Ovary (tissue), 9 donors: ENCODE results near the gene ATG16L2. TPM values are rescaled to one million over a fixed set of nuclear protein-coding genes. Genes with fewer than 3 reads are reported as not detected.

ENCODE experiments used
- DNase-seq, 5 donors: peaks; one replicate each; pipeline ENCODE4 v3.0.0-alpha.2; 2019 to 2020
- H3K27ac ChIP-seq, 2 donors: fragments of 200-600 bp; one replicate each; pipeline versions ENCODE4 v1.5.1 to v1.8.0; 2019 to 2022
- H3K27me3 ChIP-seq: fragments of 200-600 bp; one replicate; pipeline ENCODE4 v1.8.0; 2022
- H3K36me3 ChIP-seq: fragments of 200-600 bp; sonication (generic); one replicate; pipeline ENCODE4 v1.5.1; 2019
- H3K4me1 ChIP-seq: one replicate; pipeline ENCODE4 v1.8.1; 2013; ENCODE audit warnings: mild to moderate bottlenecking, moderate library complexity; ENCODE audit not compliant: insufficient read depth
- H3K4me3 ChIP-seq: fragments of 200-600 bp; sonication (generic); one replicate; pipeline ENCODE4 v1.5.1; 2017
- H3K9me3 ChIP-seq, 2 donors: fragments of 200-600 bp in 1 of 2; sonication (generic) in 1 of 2; one replicate each; pipeline versions ENCODE4 v1.5.1 to v1.8.1; 2013 to 2019; ENCODE audit warnings: mild to moderate bottlenecking in 1 of 2, moderate library complexity in 1 of 2
- EP300 ChIP-seq: sonication (generic); formaldehyde crosslinking; IDR thresholded peaks from one replicate; pipeline ENCODE4 v1.6.1; 2017; ENCODE audit warnings: antibody characterized with exemption
- POLR2A ChIP-seq: fragments of 450-650 bp; IDR thresholded peaks from one replicate; pipeline ENCODE4 v1.6.1; 2017; ENCODE audit warnings: antibody characterized with exemption, mild to moderate bottlenecking, moderate library complexity
- WGBS, 3 donors: extraction: QIAGEN DNeasy Blood & Tissue Kit in 1 of 3; methylation state at CpG; one replicate each; pipeline versions ENCODE4 v1.1.5 to v1.1.7; 2013 to 2017; 5-methylcytosine and 5-hydroxymethylcytosine counted together
- intact Hi-C, 4 donors: fragments of 100-400 bp; cut with DNase I; formaldehyde crosslinking; loops; one replicate each; pipeline versions ENCODE4 v1.11.0 to v1.15.1; 2022 to 2023
- polyA plus RNA-seq, 2 donors: library from polyadenylated mRNA; stranded (reverse); fragments of 200-250 nt in 1 of 2; fragments of 350-450 nt in 1 of 2; fragmentation: Illumina TruSeq in 1 of 2; extraction: RNeasy Lipid Tissue Mini Kit (QIAGEN cat#74804) in 1 of 2; gene quantifications; one replicate each; pipeline ENCODE4 v1.2.3, GENCODE V29; 2013 to 2014
- total RNA-seq, 7 donors: library from RNA; depleted of rRNA in 2 of 7; stranded (reverse); fragments of >200 nt in 2 of 7; fragmentation: NEBNext Ultra II Directional in 3 of 7; extraction: Animal tissue kit (Norgen Biotek cat#: 25700) in 3 of 7; gene quantifications; one replicate each; pipeline versions ENCODE4 v1.1.0 to v1.2.4, GENCODE V29; 2016 to 2023
- TF ChIP-seq, protein P1 (sequence below), 3 donors: fragments of 450-650 bp in 2 of 3; fragments of 200-600 bp in 1 of 3; IDR thresholded peaks; one replicate each; pipeline versions ENCODE4 v1.5.1 to v1.8.0; 2016 to 2022; ENCODE audit warnings: antibody characterized with exemption in 3 of 3, mild to moderate bottlenecking in 1 of 3
- donor health status: DM: no; HTN: no; CAD: no; lungs with moderate emphysema.
- donor health status: DM: no; HTN: no; CAD: no.
- donor health status: Bipolar disorder and iron deficiency.
- donor health status: DM: yes; HTN: yes; CAD: no.
- donor health status: DM: no; HTN: no; CAD: no.
- donor health status: DM: yes; HTN: yes; CAD: no.

The ATG16L2 gene
- total and polyA plus RNA-seq, 9 donors = 21.8 to 42.3 (median 30.3) TPM

- no peaks in the 10 kb centered on the region for H3K27me3 ChIP-seq
- no peaks in the 10 kb centered on the region for H3K9me3 ChIP-seq
- WGBS, 3 donors = 41 to 62% (median 50%) methylated on average over 4 of the region's 4 CpGs
- intact Hi-C loops = no loop called here
- no peaks in the 10 kb centered on the region for H3K36me3 ChIP-seq
- DNase-seq = no peak
- peaks cover 3% of the 10 kb centered on the region for H3K4me1 ChIP-seq
- H3K27ac ChIP-seq = no peak overlapping the region
- no peak for TF ChIP-seq POLR2A
- TF ChIP-seq, protein P1, sequence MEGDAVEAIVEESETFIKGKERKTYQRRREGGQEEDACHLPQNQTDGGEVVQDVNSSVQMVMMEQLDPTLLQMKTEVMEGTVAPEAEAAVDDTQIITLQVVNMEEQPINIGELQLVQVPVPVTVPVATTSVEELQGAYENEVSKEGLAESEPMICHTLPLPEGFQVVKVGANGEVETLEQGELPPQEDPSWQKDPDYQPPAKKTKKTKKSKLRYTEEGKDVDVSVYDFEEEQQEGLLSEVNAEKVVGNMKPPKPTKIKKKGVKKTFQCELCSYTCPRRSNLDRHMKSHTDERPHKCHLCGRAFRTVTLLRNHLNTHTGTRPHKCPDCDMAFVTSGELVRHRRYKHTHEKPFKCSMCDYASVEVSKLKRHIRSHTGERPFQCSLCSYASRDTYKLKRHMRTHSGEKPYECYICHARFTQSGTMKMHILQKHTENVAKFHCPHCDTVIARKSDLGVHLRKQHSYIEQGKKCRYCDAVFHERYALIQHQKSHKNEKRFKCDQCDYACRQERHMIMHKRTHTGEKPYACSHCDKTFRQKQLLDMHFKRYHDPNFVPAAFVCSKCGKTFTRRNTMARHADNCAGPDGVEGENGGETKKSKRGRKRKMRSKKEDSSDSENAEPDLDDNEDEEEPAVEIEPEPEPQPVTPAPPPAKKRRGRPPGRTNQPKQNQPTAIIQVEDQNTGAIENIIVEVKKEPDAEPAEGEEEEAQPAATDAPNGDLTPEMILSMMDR (IDR thresholded peaks at IDR 0.05) = no peak
- TF ChIP-seq EP300 = no peak
- H3K4me3 ChIP-seq = no peak overlapping the region
Measured at GRCh38 chr11:72771507-72771906, 42.7 kb upstream of the ATG16L2 start.

DNA sequence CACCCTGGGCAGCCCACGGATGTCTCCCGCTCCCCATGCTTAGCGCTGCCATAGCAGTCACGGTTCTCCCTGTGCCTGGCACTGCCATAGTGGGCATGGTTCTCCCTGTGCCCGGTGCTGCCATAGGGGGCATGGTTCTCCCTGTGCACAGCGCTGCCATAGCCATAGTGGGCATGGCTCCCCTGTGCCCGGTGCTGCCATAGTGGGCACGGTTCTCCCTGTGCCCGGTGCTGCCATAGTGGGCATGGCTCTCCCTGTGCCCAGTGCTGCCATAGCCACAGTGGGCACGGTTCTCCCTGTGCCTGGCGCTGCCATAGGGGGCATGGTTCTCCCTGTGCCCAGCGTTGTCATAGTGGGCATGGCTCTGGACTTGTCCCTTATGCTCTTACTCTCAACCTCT is 42.2 kb upstream of the ATG16L2 start:
- WGBS, 3 donors = 87 to 92% (median 91%) methylated on average over 12 of the region's 12 CpGs
- no peak overlapping the region for H3K27ac ChIP-seq

GRCh38 chr11:72773291-72773690 is 40.9 kb upstream of the ATG16L2 start:
- intact Hi-C loops = no loop called here
- 6 to 16% (median 16%) methylated on average over 5 of the region's 5 CpGs for WGBS, 3 donors
- DNase-seq = peak; percentile 62 to 74 (median 67)
- TF ChIP-seq POLR2A = no peak
- TF ChIP-seq EP300 = no peak
- TF ChIP-seq, protein P1 (IDR thresholded peaks at IDR 0.05) = no peak
- Histone ChIP-seq H3K4me3 (no peak overlapping the region), H3K27me3 (no peaks in the 10 kb centered on the region), H3K36me3 (no peaks in the 10 kb centered on the region), H3K4me1 (peaks cover 3% of the 10 kb centered on the region), H3K27ac (no peak overlapping the region), H3K9me3 (no peaks in the 10 kb centered on the region)

More for the DNA sequence above, 42.2 kb upstream of the ATG16L2 start:
- no peaks in the 10 kb centered on the region for H3K9me3 ChIP-seq
- H3K27me3 ChIP-seq = no peaks in the 10 kb centered on the region
- peaks cover 3% of the 10 kb centered on the region for H3K4me1 ChIP-seq
- TF ChIP-seq EP300 (no peak), POLR2A (no peak)
- TF ChIP-seq, protein P1 (IDR thresholded peaks at IDR 0.05) = no peak
- DNase-seq = no peak
- no peaks in the 10 kb centered on the region for H3K36me3 ChIP-seq
- intact Hi-C loops = no loop called here
- H3K4me3 ChIP-seq = no peak overlapping the region

DNA sequence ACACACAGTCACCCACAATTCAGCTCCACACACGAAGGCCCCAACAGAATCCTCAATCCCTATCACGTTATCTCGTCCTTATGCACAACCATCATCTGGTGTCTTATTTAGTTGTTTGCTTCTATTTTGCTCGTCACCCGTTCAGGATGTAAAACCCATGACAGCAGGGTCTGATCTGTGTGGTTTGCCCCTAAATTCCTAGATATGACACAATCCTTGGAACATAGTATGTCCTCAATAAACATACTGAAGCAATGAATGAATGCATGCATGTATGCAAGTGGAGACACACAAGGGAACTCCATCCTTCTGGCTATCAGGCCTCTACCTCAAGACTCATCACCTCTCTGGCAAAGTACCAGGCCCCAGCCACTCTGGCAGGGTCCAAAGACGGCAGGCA is 40.5 kb upstream of the ATG16L2 start:
- TF ChIP-seq, protein P1 (IDR thresholded peaks at IDR 0.05) = no peak
- TF ChIP-seq EP300 = no peak
- no peak overlapping the region for H3K4me3 ChIP-seq
- H3K9me3 ChIP-seq = no peaks in the 10 kb centered on the region
- intact Hi-C loops = no loop called here
- no peaks in the 10 kb centered on the region for H3K27me3 ChIP-seq
- peaks cover 3% of the 10 kb centered on the region for H3K4me1 ChIP-seq
- 55 to 66% (median 63%) methylated on average over 6 of the region's 6 CpGs for WGBS, 3 donors
- no peaks in the 10 kb centered on the region for H3K36me3 ChIP-seq
- no peak overlapping the region for H3K27ac ChIP-seq
- DNase-seq = no peak

DNA sequence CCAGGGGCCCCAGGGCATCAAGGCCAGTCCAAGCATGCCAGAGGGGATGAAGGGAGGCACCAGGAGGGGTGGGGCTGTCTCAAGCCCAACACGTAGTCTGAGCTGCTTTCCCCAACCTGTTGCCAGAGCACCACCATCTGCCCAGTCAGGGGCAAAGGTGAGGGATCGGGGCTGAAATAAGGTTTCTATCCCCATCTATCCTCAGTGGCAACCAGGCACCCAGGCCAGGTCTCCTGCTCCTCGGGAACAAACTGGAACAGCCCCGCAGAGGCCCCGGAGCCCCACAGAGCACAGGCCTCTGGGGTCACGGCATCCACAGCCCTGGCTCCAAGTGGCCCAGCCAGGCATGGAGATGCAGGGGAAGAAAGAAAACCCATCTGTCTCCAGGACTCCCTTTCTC is 39.7 kb upstream of the ATG16L2 start:
- no peak overlapping the region for H3K4me3 ChIP-seq
- DNase-seq = no peak
- no peaks in the 10 kb centered on the region for H3K9me3 ChIP-seq
- intact Hi-C loops = no loop called here
- no peak overlapping the region for H3K27ac ChIP-seq
- TF ChIP-seq EP300 (no peak), POLR2A (no peak)
- TF ChIP-seq, protein P1 (IDR thresholded peaks at IDR 0.05) = no peak
- 79 to 95% (median 89%) methylated on average over 5 to 6 of the region's 6 CpGs for WGBS, 3 donors
- H3K36me3 ChIP-seq = no peaks in the 10 kb centered on the region
- peaks cover 3% of the 10 kb centered on the region for H3K4me1 ChIP-seq
- no peaks in the 10 kb centered on the region for H3K27me3 ChIP-seq
